Stimulated activated CD8-positive, alpha-beta memory T cell treated with anti-CD3 and anti-CD28 coated beads, Interleukin-7, amount 100 ng/mL, for 24 hours (primary cell): ENCODE measurements around the gene VWA1.
"Not testable (repeated sequence)": the region's sequence is repeated elsewhere in the genome, so short reads cannot be mapped to it uniquely, and the experiment has no call there.

Experiments used
- DNase-seq: peaks from one replicate; pipeline ENCODE4 v3.0.0-alpha.2; 2020; ENCODE audit warnings: low read depth

VWA1 gene

DNA sequence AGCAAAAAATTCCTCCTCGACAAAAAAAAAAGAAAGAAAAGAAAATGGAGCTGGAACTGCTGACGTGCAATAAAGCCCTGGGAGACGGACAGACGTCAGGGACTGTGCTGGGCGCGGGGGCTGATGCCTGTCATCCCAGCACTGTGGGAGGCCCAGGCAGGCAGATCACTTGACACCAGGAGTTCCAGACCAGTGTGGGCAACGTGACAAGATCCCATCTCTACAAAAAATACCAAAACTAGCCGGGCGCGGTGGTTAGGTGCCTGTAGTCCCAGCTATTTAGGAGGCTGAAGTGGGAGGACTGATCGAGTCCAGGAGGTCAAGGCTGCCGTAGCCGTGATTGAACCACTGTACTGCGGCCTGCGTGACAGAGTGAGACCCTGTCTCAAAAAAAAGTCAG is 10.8 kb upstream of the VWA1 start:
- DNase-seq, result no peak

DNA sequence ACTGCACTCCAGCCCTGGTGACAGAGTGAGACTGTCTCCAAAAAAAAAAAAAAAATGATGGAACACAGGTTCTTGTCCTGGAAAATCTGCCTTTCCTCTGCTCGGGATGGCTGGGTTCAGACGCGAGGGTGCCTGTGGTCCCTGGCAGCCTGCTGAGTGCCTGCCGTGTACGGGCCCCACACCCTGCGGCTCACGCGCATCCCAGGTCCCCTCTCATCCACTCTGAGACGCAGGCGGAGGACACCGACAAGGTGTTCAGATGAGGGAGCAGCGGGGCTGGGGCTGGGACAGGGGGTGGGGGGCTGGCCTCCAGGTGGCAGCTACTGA is 10.1 kb upstream of the VWA1 start:
- no peak for DNase-seq

DNA sequence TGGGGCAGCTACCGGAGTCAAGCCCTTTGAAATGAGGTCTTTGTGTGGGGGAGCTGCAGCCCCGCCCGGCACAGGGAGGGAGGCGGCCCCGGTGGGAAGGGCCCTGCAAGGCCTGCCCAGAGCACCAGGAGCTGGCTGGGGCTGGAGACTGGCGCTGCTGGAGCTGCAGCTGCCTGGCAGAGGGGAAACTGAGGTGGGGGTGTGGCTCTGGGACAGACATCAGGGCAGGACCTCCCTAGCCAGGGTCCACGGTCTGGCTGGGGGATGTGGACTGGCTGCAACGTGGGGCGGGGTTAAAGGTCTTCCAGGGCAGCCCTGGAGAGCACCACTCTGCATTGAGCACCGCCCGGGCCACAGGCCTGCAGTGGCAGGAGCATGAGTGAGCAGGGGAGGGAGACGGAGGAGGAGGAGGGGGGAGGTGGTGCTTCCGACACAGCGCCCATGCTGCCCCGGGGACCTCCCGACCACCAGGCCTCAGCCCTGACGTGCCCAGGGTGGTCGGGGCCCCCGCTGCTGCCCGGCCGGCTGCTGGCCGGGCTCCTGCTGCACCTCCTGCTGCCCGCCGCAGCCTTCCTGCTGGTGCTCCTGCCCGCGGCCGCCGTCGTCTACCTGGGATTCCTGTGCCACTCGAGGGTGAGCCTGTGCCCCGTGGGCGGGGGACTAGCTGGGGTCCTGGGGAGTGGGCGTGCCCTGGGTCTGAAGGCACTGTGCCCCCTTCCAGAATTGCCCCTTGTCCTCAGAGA is 9.6 kb upstream of the VWA1 start:
- DNase-seq, result no peak

DNA sequence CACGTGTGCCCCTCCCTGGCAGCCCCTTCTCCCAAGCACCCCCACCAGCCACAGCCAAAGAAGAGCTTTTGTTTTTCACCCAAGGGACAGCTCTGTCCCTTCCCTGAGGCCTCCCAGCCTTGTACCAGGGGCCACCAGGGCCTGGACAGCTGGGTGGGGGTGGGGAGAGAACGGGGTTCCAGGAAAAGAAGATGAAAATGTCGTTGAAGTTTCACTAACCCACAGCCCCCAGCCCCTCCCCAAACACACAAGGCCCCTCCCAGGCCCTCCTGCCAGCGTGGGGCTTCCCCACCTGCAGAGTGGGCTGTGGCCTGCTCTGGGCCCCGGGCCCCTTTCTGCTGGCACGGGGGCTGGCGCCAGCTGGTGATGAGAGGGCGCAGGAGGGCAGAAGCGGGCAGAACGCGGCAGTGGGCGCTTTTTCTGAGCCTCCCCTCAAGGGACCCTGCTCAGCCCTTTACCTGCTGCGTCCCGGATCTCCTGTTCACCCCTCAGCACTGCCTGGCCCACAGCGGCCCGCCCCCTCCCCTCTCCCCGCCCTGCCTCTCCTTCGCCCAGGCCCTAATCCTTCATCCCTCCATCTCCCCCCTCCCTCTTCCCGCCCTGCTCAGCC is 8.9 kb upstream of the VWA1 start:
- no peak for DNase-seq

DNA sequence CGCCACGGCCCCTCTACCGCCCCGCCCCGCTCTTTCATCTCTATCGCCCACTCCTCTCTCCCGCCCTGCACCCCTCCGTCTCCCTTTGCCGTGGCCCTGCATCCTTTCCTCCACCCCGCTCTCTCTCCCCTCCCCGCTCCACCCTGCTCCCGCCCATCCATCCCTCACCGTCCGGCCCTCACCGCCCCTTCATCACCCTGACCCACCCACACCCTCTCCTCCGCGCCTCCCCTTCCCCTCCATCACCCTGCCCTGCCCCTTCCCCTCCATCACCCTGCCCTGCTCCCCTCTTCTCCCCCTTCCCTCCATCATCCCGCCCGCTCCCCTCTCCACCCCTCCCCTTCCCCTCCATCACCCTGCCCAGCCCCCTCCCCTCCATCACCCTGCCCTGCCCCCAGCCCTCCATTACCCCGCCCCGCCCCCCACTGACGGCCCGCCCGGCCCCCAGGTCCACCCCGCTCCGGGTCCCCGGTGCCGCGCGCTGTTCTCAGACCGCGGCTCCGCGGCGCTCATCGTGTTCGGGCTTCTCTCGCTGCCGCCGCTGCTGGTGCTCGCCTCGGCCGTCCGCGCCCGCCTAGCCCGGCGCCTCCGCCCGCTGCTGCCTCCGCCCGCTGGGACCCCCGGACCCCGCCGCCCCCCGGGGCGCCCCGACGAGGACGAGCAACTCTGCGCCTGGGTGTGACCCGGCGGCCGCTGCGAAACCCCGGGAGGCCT is 8.2 kb upstream of the VWA1 start:
- DNase-seq, result no peak

DNA sequence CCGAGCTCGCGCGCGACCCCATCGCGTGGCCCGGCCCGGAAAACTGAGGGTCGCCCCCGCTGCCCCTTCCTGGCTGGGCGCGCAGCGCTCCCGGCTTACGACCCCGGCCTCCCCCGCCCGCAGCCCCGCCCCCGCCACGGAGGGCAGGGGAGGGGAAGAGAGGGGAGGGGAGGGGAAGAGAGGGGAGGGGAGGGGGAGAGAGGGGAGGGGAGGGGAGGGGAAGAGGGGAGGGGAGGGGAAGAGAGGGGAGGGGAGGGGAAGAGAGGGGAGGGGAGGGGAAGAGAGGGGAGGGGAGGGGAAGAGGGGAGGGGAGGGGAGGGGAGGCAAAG is 7.7 kb upstream of the VWA1 start:
- no peak for DNase-seq

DNA sequence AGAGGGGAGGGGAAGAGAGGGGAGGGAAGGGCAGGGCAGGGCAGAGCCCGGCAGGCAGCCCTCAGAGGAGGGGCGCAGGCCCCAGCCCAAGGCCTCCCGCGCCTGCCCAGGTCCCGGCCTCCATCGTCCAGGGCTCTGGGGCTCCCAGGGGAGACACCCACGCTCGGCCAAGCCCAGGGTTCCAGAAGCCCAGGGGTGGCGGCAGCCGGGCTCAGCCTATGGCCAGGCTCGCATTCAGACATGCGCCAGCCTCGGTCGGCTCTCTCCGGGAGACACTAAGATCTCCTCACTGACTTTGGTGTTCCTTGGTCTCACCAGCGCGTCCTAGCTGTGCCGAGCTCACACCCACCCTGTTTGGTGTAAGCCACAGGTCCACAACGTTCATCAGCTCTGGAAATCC is 7.3 kb upstream of the VWA1 start:
- DNase-seq, result no peak

DNA sequence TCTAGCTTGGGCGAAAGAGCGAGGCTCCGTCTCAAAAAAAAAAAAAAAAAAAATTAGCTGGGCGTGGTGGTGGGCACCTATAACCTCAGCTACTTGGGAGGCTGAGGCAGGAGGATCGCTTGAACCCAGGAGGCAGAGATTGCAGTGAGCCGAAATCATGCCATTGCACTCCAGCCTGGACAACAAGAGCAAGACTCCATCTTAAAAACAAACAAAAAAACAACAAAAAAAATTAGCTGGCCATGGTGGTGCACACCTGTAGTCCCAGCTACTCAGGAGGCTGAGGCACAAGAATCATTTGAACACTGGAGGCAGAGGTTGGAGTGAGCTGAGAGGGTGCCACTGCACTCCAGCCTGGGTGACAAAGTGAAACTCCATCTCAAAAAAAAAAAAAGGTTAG is 6.5 kb upstream of the VWA1 start:
- DNase-seq, result not testable (repeated sequence)

DNA sequence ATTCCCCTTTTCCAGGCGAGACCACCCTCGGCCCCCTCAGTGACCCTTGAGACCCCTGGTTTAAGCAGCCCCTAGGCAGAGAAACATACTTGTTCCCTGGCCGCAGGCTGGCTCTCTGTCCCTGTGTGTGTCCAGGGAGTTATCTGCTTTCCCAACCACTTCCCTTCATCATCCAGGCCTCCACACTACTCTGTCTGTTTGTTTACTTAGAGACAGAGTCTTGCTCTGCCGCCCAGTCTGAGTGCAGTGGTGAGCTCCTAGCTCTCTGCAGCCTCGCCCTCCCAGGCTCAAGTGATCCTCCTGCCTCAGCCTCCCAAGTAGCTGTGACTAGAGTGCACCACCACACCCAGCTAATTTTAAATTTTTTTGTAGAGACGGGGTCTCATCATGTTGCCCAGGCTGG is 5.8 kb upstream of the VWA1 start:
- DNase-seq, result no peak

DNA sequence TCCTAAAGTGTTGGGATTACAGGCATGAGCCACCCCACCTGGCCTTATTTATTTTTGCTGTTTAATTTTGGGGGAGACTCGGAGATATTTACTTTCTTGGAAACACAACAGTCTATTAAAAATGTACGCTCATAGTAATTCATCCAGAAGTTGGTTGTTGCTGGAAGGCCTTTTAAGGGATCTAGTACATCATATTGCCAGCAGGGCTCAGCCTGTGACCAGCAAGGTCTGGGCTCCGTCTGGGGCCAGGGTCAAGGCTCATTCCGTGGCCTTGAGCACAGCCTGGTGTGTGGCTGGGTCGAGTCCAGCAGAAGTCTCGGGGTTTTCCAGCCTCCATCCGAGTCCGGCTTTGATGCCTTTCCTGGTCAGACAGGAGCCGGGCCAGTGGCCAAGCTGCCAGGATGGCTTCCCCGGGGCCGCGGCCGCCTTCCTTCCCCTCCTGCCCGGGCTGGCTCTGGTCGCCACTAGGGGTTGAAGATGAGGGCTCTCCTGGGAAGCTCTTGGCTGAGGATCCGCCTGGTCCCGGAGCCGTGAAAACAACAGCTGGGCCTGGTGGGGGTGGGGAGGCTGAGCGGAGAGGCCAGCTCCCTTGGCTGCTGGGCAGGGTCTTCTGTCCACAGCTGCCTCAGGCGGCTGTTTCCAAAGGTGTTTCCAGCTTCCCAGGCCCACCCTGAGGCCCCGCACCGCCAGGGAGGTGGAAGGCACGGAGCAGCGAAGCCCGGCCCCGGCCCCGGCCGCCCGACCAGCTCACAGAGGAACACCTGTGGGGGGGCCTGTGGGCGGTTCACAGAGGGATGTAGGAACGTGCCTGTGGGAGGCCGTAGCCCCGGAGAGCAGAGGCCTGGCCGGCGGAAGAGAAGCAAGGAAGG is 5.1 kb upstream of the VWA1 start:
- no peak for DNase-seq

DNA sequence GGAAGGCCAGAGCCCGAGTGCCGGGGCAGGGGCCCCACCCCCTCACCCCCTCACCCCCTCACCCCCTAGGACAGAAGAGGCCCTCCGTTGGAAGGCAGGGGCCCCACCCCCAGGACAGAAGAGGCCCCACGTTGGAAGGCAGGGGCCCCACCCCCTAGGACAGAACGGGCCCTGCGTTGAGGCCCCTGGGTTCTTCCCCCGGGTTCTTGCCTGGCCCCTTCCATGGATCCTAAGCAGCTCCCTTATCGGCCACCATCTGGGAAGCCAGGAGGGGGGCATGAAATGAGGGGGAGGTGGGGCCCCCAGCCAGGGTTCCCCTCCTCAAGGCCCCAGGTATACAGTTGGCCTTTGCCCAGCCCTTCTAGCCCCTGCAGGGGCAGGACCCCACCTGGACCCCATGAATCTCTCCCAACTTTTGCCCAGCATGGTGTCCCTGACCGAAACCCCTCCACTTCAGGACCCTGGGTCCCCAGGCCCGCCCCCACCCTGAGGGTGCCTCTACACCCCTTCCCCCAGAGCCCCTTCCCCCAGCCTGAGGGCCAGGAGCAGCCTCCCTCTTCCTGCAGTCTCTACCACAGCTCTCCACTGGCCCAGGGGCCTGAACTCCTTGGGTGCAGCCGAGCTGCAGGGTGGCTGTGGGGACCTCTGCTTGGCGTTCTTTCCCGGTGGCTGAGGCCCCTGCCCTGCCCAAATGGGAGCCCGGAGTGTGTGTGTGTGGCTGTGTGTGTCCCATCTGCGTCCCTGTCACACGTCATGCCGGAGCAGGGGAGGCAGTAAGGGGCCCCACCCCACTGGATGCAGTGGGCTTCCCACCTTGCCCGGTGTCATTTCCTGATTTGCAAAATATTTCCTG is 4.3 kb upstream of the VWA1 start:
- no peak for DNase-seq

DNA sequence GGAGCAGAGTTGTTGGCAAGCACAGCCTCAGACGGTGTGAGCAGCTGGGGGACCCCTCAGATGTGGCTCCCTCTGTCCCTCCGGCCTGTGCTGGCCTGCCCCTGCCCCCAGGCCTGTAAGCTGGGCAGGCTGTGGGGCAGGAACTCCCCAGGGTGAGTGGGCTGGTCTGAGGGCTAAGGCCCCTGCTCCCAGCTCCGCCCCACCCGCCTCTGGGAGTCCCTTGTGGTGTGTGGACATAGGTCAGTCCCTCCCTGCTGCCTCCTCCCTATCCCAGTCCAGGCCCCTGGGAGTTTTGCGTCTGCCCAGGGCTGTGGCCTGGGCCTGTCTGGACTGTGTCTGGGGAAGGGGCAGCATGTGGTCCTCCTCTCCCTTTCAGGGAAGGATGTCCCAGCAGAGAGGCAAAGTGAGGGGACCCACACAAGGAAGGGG is 3.6 kb upstream of the VWA1 start:
- DNase-seq, result no peak

DNA sequence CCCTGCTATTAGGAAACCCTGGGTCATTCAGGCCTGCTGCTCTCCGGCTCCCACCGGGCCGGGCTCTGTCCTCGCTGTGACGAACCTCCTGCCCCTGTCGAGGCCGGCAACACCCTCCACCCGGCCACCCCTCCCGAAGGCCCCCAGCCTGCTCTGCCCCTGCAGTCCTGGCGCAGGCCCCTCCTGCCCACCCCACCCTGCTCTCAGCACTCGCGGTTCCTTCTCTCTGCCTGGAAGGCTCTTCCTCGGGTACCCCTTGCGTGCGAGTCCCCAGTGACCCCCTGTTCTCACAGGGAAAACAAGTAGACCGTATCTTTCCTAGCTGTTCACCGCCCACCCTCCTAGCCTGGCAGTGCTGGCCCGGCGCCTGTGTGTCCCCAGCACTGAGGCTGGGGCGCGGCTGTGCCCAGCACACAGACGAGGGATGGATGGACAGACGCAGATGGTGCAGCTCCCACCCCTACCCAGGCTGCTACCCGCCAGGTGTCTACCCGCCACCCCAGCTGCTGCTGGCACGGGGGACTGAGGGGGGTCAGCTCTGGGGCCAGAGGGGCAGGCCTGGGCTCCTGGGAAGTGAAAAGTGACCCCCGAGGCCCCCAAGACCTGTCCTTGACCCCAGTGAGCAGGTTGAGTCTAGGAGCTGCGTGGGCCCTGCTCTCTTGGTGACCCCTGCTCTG is 3.1 kb upstream of the VWA1 start:
- no peak for DNase-seq

DNA sequence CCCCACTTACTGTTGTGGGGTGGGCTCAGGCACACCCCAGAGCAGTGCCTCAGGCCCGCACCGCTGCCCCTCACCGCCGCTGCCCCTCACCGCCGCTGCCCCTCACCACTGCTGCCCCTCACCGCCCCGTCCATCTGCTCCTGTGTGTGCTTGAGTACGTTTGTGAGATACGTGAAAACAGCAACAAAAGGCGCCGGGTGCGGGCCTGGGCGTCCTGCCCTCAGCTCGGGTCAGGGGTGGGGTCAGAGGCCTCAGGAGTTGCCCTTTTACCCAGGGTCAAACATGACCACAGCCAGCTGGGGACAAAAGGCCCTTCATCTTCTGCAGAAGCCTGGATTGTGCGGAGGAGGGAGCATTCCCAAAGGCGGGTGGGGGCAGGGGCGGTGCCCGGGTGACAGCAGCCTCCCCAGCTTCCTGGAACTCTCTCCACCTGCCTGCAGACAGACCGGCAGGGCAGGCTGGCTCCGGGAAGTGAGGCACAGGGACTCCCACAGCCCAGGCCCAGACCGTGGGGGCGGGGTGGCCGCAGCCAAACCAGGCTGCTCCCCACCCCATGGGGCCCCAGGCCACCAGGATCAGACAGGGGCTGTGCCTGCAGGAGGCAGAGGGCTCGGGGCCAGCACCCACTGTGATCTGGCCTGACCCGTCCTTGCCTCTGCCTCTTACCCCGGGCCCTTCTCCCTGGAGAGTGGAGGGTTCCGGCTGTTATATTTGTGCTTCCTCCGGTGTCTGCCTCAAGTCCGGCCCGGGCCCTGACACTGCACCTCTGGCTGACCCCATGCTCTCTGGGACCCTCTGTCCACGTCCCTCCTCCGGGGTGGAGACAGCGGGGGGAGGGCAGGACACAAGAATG is 2.3 kb upstream of the VWA1 start:
- DNase-seq, result no peak

DNA sequence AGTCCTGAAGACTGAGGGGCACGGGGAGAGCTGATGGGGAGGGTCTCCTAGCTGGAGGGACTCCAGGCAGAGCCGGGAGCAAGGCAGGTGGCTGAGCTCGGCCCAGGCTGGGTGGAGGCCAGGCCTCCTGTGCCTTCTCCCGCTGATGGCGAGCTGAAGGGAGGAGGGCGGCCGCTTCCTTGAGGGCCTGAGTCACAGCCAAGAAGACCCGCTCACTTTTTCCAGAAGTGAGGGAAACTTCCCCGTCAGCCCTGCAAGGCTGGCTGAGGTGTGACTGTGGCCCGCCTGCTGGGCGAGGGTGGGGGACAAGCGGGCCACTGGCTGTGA is 1.7 kb upstream of the VWA1 start:
- no peak for DNase-seq

DNA sequence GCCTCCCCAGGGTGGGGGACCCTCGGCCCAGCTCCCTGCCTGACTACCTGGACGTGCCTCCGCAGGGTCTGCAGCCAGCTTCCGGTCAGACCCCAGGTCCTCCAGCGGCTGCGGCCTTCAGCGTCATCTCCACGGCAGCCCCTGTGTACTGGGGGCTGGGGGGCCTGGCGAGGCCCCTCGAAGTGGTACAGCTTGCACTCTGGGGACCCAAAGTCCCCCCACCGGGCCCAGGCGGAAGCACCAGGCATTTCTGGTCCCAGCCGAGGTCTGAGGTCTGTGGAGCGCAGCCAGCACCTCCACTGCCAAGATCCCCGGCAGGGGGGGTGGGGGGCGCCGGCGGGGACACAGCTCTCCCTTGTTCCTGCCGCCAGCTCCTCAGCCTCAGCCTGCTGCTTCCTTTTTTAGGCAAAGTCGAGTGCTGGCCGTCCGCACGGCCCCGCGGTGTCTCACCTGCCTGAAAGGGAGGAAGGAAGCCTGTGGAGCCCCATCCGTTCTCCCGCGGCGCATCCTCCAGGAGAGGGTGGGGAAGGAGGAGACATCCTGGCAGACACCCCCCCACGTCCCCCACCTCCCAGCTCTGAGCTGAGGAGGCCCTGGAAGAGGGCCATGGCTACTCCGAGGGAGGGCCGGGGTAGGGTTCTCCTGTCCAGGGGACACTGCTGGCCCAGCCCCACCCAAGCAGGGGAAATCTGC is 1.2 kb upstream of the VWA1 start:
- no peak for DNase-seq

DNA sequence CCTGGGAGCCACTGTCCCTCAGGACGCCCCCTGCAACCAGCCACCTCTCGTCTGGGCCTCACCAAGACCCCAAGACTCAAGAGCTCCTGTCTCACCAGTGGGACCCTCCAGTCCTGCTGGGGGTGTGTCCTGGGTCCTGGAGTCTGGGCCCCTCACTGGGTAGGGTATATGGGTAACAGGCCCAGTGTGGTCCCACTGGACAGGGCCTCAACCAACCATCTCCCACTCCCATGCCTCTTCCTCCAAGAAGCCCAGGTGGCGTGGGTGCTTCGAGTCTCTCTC is 725 bp upstream of the VWA1 start:
- DNase-seq, result no peak

DNA sequence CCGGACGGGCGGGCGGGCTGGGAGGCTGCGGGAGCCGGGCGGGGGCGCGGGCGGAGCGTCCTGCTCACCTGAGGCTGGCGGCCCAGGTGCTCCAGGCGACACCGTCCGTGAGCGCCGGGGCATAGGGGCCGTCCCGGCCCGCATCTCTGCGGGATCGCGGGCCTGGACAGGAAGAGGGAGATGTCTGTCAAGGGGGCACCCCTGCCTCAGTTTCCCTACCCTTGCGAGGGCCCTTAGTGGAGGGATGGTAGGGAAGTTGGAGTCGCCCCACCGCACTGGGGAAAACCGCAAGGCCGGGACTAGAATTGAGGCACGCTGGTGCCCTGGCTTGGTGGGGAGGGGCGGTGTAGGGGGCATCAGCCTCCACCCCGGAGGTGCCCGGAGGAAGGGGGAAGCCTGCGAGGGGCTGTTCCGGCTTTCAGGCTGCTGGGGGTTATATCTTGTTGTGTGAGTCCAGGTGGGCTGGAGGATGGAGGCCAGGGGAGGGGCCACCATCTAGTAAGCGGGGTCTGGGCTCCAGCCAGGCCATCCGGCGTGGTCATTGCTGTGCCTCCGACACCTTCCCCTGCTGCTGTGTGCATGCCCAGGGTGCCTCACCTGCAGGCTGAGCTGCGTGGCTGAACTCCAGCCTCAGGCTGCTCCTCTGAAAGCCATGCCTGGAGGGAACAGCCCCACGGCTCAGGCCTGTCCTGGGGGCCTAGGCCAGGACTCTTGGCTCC is 580 bp downstream of the VWA1 start:
- no peak for DNase-seq

DNA sequence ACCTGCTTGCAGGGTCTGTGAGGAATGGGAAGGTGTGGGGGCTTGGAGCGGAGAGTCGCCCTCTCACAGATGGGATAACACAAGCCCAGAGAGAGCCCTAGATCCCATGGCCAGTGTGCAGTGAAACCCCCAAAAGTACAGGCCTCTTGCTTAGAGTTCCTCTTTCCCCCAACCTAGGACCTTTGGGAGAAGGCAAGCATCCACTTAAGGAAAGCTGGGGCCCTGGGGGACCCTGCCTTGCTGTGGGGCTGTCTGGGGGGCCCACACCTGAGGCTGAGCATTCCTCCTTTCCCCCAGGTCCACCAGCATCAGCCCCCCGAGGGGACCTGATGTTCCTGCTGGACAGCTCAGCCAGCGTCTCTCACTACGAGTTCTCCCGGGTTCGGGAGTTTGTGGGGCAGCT is 1.1 kb downstream of the VWA1 start:
- DNase-seq, result no peak
